A673 (cell line): ENCODE results near the gene AGMAT. TPM values are rescaled to one million over a fixed set of nuclear protein-coding genes. Genes with fewer than 3 reads are reported as not detected.

Experiments used
- BruUV-seq: library from RNA; stranded (reverse); fragments of 400-500 nt; replicated peaks from 2 replicates; lab custom pipeline; 2021; lab: Mats Ljungman, UMichigan
- CTCF ChIA-PET: fragments of 300-600 bp; sonication (Branson Sonifier 250); formaldehyde crosslinking; loops from one replicate; lab custom pipeline; 2022; ENCODE audit warnings: antibody characterized with exemption; lab: Charles Lee
- POLR2A ChIA-PET: fragments of 300-600 bp; sonication (Branson Sonifier 250); formaldehyde crosslinking; loops from one replicate; lab custom pipeline; 2022; ENCODE audit warnings: antibody characterized with exemption; ENCODE audit not compliant: low non-redundant PET; lab: Charles Lee
- DNase-seq: peaks from one replicate; pipeline ENCODE4 v3.0.0-alpha.2; 2015; ENCODE audit warnings: low spot score
- H3K27ac ChIP-seq: fragments of 200-600 bp; sonication (generic); 2 replicates; pipeline ENCODE4 v1.5.1; 2016; ENCODE audit warnings: mixed run types, low read depth, mild to moderate bottlenecking, mixed read lengths, antibody characterized with exemption, low read length; ENCODE audit not compliant: poor library complexity, severe bottlenecking
- H3K27me3 ChIP-seq: fragments of 200-600 bp; sonication (generic); replicated peaks from 2 replicates; pipeline ENCODE4 v1.6.1; 2017; ENCODE audit warnings: mixed run types, low read depth, mild to moderate bottlenecking, mixed read lengths, antibody characterized with exemption, low read length; ENCODE audit not compliant: insufficient read depth, poor library complexity
- H3K36me3 ChIP-seq: fragments of 200-600 bp; sonication (generic); 2 replicates; pipeline ENCODE4 v1.6.1; 2016; ENCODE audit warnings: mixed run types, mild to moderate bottlenecking, mixed read lengths, antibody characterized with exemption, low read length; ENCODE audit not compliant: insufficient read depth, poor library complexity, severe bottlenecking
- H3K4me1 ChIP-seq: fragments of 200-600 bp; sonication (generic); 2 replicates; pipeline ENCODE4 v1.6.1; 2017; ENCODE audit warnings: mixed run types, mild to moderate bottlenecking, mixed read lengths, antibody characterized with exemption, low read length; ENCODE audit not compliant: insufficient read depth, poor library complexity, severe bottlenecking
- H3K4me3 ChIP-seq: fragments of 200-600 bp; sonication (generic); 2 replicates; pipeline ENCODE4 v1.5.1; 2016; ENCODE audit warnings: low read depth, mixed run types, mild to moderate bottlenecking, mixed read lengths, low read length; ENCODE audit not compliant: poor library complexity, severe bottlenecking
- H3K9me3 ChIP-seq: fragments of 200-600 bp; sonication (generic); 2 replicates; pipeline ENCODE4 v1.6.1; 2016; ENCODE audit warnings: mixed run types, low read depth, mild to moderate bottlenecking, mixed read lengths, antibody characterized with exemption, low read length; ENCODE audit not compliant: poor library complexity, severe bottlenecking
- EZH2 ChIP-seq: fragments of 200-600 bp; sonication (generic); IDR thresholded peaks from 2 replicates; pipeline ENCODE4 v1.6.1; 2017; ENCODE audit warnings: borderline replicate concordance, low read depth, mild to moderate bottlenecking, mixed read lengths, antibody characterized with exemption, low read length; ENCODE audit not compliant: poor library complexity, severe bottlenecking
- intact Hi-C: fragments of 100-400 bp; cut with micrococcal nuclease; formaldehyde crosslinking; loops from one replicate; pipeline ENCODE4 v1.10.0; 2022; ENCODE audit not compliant: unreplicated experiment
- total RNA-seq: library from RNA; stranded (reverse); gene quantifications from 2 replicates; pipeline ENCODE4 v1.2.3, GENCODE V29; 2021
- TF ChIP-seq, protein P1 (sequence below): fragments of 300-800, 200-600 bp; sonication (generic); conservative IDR thresholded peaks from 2 replicates; pipeline ENCODE4 v1.5.1; 2017; ENCODE audit warnings: low read depth, mild to moderate bottlenecking, antibody characterized with exemption, low read length, moderate library complexity, mixed read lengths

AGMAT gene
- total RNA-seq, 1 experiment from 2014 or later, result 0.11 TPM

DNA sequence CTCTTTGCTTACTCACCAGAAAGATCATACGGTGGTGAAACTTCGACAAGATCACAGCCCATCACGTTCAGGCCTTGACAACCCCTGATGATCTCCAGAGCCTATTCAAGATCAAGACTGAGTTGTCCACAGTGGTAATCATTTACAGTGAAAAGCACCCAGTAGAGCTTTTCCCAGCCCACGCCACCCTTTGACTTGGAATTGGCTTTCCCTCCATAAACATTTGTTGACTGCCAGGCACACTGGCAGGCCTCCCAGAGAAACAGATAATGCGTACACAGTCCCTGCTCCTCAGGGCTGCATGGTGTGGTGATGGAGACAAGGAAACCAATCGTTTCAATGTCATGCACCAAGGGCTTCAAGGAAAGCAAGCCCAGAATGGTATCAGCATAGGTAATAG, 10.1 kb downstream of the AGMAT start:
- no peak overlapping the region for H3K4me3 ChIP-seq
- H3K27me3 ChIP-seq, result no peaks in the 10 kb centered on the region
- ChIA-PET CTCF (no interaction called here), POLR2A (no interaction called here)
- no peaks in the 10 kb centered on the region for H3K4me1 ChIP-seq
- H3K36me3 ChIP-seq, result no peaks in the 10 kb centered on the region
- TF ChIP-seq EZH2, result no peak
- TF ChIP-seq, protein P1, sequence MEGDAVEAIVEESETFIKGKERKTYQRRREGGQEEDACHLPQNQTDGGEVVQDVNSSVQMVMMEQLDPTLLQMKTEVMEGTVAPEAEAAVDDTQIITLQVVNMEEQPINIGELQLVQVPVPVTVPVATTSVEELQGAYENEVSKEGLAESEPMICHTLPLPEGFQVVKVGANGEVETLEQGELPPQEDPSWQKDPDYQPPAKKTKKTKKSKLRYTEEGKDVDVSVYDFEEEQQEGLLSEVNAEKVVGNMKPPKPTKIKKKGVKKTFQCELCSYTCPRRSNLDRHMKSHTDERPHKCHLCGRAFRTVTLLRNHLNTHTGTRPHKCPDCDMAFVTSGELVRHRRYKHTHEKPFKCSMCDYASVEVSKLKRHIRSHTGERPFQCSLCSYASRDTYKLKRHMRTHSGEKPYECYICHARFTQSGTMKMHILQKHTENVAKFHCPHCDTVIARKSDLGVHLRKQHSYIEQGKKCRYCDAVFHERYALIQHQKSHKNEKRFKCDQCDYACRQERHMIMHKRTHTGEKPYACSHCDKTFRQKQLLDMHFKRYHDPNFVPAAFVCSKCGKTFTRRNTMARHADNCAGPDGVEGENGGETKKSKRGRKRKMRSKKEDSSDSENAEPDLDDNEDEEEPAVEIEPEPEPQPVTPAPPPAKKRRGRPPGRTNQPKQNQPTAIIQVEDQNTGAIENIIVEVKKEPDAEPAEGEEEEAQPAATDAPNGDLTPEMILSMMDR, result no peak
- BruUV-seq, result no TSS peak
- H3K27ac ChIP-seq, result no peak overlapping the region
- no peaks in the 10 kb centered on the region for H3K9me3 ChIP-seq
- intact Hi-C loops, result no loop called here
- no peak for DNase-seq

DNA sequence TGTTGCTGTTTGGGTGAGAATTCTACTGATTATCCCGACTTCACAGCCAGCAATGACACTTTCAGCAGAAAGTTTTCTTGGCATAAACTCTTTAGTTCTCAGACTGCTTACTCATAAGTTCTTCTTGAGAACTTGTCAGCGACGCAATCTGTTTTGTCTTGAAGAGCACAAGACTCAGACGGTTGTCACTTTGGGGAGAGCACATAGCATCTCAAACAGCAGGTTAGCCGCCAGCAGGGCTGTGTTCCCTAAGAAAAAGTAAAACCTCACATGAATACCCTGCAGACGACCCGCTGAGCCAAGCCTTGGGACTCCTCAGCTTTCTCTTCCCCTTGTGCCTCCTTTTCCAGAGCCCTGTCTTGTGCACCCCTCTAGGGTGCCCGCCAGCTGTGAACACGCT, 11.4 kb downstream of the AGMAT start:
- no peak overlapping the region for H3K27ac ChIP-seq
- CTCF ChIA-PET, result no interaction called here

DNA sequence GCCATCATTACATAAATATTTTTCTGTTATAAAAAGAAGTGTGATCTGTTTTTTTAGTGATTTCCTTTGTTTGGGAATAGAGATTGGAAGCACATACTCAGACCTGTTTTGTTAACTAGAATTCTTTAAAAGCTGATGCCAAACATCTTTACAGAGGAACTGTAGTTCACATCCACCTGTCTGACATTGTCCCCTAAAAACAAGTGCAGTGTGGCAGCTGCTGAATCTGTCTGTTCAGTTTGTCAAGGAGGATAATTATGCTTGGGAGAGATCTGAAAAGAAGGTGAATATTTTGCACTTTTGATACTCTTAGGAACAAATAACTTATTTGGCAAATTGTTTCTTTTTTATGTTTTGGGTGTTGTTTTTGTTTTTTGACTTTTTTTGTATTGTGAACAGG, 13.6 kb downstream of the AGMAT start:
- no peak for DNase-seq
- TF ChIP-seq, protein P1, result no peak
- no peak for TF ChIP-seq EZH2
- intact Hi-C loops, result no loop called here
- Histone ChIP-seq H3K36me3 (peaks cover 20% of the 10 kb centered on the region), H3K4me1 (no peaks in the 10 kb centered on the region), H3K4me3 (no peak overlapping the region), H3K27ac (no peak overlapping the region), H3K9me3 (no peaks in the 10 kb centered on the region), H3K27me3 (no peaks in the 10 kb centered on the region)
- POLR2A ChIA-PET, result interaction anchor here (0.6 kb wide), 1 partner anchor 25 kb away, joined by 4 read pairs; no protein-coding TSS in a partner anchor
- no TSS peak for BruUV-seq
- CTCF ChIA-PET, result no interaction called here

More for the DNA sequence above, 11.4 kb downstream of the AGMAT start:
- H3K36me3 ChIP-seq, result peaks cover 2% of the 10 kb centered on the region
- POLR2A ChIA-PET, result no interaction called here
- intact Hi-C loops, result no loop called here
- H3K9me3 ChIP-seq, result no peaks in the 10 kb centered on the region
- TF ChIP-seq EZH2, result no peak
- TF ChIP-seq, protein P1, result no peak
- no peaks in the 10 kb centered on the region for H3K4me1 ChIP-seq
- no peaks in the 10 kb centered on the region for H3K27me3 ChIP-seq
- H3K4me3 ChIP-seq, result no peak overlapping the region
- BruUV-seq, result no TSS peak
- no peak for DNase-seq
